Gastroesophageal sphincter (tissue), 3 donors: Measurements from ENCODE around the gene PRADC1.

Experiments
- POLR2A ChIP-seq, 2 donors: fragments of 450-650 bp; IDR thresholded peaks; one replicate each; pipeline ENCODE4 v1.6.1; 2017; ENCODE audit warnings: antibody characterized with exemption in 2 of 2, mild to moderate bottlenecking in 2 of 2, moderate library complexity in 1 of 2
- TF ChIP-seq, protein P1 (sequence below), 4 experiments: fragments of 200-600 bp in 2 of 4; fragments of 450-650 bp in 2 of 4; sonication (generic) in 1 of 4; IDR thresholded peaks; one replicate each; pipeline ENCODE4 v1.5.1; 2017 to 2019; ENCODE audit warnings: antibody characterized with exemption in 4 of 4, mild to moderate bottlenecking in 2 of 4, moderate library complexity in 2 of 4

DNA sequence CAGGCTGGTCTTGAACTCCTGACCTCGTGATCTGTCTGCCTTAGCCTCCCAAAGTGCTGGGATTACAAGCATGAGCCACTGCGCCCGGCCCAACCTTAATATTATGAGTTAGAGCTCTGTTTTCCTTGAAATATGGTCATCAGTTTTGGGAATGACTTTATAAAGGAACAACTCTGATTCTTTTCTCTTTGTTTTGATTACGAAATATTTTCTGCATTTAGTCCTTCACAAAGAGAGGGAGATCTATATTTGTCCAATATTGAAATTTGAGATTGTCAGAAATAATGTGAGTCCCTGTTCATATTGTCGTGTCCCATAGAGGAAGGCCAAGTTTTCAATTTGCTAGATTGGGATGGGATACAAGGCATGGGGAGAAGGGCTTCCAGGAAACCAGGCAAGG is 15.9 kb downstream of the PRADC1 start:
- TF ChIP-seq, protein P1, sequence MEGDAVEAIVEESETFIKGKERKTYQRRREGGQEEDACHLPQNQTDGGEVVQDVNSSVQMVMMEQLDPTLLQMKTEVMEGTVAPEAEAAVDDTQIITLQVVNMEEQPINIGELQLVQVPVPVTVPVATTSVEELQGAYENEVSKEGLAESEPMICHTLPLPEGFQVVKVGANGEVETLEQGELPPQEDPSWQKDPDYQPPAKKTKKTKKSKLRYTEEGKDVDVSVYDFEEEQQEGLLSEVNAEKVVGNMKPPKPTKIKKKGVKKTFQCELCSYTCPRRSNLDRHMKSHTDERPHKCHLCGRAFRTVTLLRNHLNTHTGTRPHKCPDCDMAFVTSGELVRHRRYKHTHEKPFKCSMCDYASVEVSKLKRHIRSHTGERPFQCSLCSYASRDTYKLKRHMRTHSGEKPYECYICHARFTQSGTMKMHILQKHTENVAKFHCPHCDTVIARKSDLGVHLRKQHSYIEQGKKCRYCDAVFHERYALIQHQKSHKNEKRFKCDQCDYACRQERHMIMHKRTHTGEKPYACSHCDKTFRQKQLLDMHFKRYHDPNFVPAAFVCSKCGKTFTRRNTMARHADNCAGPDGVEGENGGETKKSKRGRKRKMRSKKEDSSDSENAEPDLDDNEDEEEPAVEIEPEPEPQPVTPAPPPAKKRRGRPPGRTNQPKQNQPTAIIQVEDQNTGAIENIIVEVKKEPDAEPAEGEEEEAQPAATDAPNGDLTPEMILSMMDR (IDR thresholded peaks at IDR 0.05) = no peak
- no peak for TF ChIP-seq POLR2A (IDR thresholded peaks at IDR 0.05)
